Measurements from ENCODE around the gene DDX43. TPM values are rescaled to one million over a fixed set of nuclear protein-coding genes. Genes with fewer than 3 reads are reported as not detected.
"Not testable (repeated sequence)": the region's sequence is repeated elsewhere in the genome, so short reads cannot be mapped to it uniquely, and the experiment has no call there.

The DDX43 gene
- total RNA-seq (2014; rRNA removed; shearing (Covaris generic)) = not detected in 2 replicates
- polyA plus RNA-seq (2015; cell fraction: cytosol; rRNA removed) = 0.76 and 1.7 TPM in 2 replicates
- 2.2 and 2.6 TPM in 2 replicates for polyA plus RNA-seq (2015; cell fraction: nucleus; rRNA removed)

GRCh38 chr6:73394577-73395354, at the start of gene DDX43:
Gene DDX43 (plus strand): TSS chr6:73394828. CDS start chr6:73394906, 78 bp downstream.
- DNase-seq (ENCODE audit: low read depth) = no peak

DNA sequence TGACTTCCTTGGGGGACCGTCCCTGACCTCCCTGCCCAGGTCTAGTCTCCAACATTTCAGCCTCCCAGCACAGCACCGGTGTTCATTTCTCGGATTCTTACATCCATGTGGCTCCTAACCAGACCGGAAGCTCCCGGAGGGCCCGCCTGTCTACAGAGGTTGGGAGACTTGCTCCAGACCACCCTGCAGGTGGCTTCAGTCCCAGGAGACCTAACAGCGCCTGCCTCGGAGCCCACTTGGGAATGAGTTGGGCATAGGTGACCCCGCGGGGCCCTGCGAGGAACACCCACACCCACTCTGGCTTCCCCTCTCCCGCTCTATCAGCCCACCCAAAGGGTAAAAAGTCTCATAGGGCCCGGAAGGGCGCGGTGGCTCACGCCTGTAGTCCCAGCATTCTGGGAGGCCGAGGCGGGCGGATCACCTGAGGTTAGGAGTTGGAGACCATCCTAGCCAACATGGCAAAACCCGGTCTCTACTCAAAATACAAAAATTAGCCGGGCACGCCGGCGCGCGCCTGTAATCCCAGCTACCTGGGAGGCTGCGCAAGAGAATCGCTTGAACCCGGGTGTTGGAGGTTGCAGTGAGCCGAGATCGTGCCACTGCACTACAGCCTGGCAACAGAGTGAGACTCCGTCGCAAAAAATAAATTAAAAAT, 46.0 kb upstream of the DDX43 start:
- DNase-seq (ENCODE audit: low read depth) = no peak

DNA sequence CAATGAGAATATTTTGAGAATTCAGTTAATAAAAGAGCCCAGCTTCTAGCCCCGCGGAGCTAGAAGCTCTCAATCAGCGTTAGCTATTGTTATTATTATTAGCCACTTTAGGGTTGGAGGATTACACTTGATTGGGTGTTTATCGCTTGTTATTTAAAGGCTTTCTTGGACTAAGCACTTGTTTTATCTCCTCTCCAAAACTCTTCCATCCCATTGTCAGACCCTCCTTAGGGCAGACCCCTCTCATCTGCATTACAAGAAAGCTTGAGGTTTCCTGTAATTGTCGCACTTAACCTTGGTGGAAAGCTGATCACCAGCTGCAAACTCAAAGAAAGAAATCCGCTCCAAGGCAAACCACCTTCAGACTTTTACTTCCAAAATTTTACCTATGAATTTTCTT, 45.3 kb upstream of the DDX43 start:
- no peak for DNase-seq (ENCODE audit: low read depth)

DNA sequence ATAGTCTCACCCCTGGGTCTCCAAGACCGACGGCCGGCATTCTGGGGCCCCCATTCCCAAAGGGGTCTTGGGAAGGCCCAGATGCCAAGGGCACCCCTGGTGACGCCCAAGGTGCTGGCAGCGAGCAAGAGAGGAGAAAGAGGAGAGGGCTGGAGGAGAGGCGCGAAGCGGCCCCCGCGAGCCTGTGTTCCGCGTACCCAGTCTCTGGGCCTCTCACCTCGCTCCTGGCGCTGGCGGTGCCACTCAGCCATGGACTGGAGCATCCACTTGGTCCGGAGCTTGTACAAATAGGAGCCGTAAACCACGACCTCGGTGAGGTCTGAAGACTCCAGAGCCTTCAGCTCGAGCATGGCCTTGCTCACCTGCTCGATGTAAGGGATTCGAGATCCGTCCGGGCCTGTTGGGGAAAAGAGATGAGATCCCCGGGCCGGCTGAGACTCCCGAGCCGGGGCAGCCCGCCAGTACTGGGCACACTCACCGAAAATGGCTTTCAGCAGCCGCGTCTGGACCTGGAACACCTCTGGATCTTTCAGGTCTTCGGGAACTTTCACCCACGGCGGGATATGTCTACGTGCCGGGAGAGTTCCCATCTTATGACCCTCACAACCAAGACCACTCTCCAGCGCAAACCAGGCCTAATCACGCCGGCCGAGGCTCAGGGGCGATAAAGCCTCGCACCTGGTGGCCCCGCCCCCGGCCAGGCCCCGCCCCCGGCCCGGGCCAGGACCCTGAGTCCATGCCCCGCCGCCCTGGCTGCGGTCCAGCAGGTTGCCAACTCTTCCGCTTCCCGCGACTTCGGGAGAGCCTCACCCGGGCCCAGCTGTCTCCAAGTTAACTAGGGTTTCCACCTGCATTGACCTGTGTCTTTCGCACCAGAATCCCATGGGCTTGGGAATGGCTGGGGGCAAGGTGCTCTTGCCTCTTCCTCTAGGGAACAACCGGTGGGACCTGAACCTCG, 40.7 kb upstream of the DDX43 start, which contains the start of gene DPPA5:
TSS of gene DPPA5 (minus strand) at position 641 of the 958 bp plus-strand sequence. CDS start at position 590, 51 bp downstream.
- no peak for DNase-seq (ENCODE audit: low read depth)

DNA sequence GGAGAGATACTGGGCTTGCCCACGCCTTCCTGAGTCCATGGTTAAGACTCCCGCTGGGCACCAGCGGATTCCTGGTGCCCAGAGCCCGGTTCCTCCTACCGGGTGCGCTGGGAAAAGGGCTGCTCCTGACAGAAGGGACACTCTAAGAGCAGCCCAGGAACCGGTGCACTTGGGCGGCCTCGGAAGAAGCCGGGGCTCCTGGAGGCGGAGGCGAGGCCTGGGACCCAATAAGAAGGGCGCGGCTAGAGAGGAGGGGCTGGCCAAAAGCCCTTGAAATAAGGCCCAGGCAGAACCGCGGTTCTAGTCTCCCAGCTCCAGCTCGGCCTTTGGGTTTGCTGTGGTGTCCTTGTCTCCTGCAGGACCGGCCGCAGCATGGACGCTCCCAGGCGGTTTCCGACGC, 32.3 kb upstream of the DDX43 start, which contains the start of gene KHDC3L:
TSS of gene KHDC3L (plus strand) at position 301 of the 400 bp plus-strand sequence. CDS start at position 373, 72 bp downstream.
- no peak for DNase-seq (ENCODE audit: low read depth)

GRCh38 chr6:73362869-73363536, 31.6 kb upstream of the DDX43 start:
- no peak for DNase-seq (ENCODE audit: low read depth)

- no peak for DNase-seq (ENCODE audit: low read depth)
Measured at GRCh38 chr6:73363537-73363875, 31.1 kb upstream of the DDX43 start.

DNA sequence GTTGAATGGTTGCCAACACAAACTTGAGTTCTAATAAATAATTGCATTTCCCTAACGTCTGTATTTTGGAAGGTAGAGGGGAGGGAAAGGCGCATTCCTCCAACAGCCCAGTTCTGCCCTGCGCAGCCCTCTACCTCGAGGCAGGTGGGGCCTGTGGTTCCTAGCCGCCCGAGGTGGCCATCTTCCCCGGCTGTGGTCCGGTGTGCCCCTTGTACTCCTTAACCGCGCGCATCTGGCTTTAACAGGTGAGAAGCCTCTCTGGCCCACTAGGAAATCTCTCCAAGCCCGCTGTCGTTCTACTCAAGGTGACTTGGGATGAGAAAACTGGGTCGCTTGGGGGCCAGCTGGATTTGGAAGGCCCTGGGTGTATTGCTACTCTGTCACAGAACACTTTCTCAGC, 30.5 kb upstream of the DDX43 start:
- DNase-seq (ENCODE audit: low read depth) = no peak

DNA sequence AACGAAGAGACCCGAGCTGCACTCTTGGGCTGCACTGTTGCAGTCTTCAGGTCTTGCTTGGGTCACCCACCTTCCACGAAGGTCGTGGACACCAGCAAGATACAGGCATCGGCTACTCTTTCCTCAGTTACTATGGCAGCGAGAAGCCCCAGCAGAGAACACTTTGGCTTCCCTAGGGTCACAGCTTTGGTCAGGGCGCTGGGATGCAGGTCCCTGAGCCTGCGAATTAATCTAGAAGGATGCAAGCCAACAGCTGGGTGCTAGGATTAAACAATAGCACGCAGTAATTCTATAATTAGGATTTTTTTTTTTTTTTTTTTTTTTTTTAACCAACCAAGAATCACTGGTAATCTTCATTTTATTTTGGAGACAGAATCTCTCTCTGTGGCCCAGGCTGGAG, 30.1 kb upstream of the DDX43 start:
- DNase-seq (ENCODE audit: low read depth) = no peak

DNA sequence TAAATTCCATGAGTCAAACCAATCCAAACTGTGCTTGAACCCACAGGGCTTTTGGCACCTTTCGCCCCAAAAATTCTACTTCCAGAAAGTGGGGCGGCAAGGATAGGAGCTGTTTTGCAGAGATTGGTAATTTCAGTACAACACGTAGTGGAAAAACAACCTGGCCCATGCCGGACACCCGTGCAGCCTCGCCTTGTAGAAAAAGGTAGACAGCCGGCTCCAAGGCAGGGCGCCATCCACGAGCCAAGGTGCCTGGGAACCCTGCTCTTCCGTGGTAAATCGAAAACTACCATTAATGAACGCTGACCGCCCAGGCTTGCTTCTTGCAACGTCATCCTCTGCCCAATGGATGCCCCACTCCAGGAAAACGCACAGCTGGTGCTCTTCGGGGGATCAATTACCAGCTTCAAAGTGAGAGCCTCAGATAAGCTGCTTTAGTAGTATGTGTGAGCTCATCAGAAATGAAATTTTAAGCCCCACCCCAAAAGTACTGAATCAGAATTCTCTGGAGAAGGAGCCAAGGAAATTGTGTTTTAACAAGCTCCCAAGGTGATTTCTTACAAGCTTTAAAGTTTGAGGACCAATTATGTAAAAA, 26.8 kb upstream of the DDX43 start:
- DNase-seq (ENCODE audit: low read depth) = no peak

DNA sequence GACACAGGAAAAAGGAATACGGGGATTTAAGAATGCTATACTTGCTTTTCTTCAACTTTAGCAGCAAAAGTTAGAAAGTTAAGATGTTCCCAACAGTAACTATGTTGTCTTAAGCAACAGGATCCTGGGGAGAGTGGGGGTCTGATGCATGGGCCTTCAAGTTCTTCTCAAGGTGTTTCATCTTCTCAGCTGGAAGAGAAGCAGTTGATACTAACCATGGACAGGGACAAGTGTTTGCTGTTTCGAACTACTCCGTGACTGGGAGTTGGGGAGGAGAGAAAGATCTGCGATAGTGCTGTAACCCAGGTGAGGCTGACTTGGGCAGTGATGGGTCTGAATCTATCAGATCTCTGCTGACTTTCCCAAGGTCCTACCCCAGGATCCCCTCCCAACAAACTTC, 26.0 kb upstream of the DDX43 start:
- no peak for DNase-seq (ENCODE audit: low read depth)

DNA sequence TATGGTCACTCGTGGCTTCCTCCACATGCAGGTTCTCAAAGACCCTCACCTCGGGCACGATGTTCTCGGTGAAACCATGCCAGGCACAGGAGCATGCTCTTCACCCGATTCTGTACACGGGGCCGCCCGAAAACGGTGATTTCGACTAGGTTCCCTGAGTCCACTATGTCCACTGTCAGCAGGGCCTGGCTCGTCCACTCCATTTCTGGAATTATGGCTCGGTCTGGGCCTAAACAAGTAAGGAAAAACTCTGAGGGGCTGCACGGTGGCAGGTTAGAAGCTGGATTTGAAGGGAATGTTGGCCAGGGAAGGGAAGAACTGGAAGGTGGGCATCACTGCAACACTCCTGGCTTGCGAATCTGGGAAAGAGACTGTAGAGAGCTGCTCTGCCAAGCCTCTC, 25.5 kb upstream of the DDX43 start:
- no peak for DNase-seq (ENCODE audit: low read depth)

DNA sequence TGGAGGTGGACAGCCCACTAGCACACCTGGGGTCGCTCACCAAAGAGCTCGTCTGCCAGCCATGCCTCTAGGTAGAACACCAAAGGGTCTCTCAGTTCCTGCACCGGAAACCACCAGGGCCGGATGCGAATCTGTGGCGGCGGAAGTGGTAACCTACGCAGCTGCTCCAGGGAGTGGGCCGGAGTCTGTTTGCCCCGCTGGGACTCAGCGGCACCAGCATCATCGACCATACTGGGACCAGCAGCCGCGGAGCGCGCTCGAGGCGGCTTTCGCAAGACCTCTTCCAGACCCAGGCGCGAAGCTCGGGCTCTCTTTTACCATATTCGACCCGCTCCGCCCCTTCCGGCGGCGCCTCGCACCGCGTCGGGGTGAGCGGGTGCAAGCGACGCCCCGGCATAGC, 25.1 kb upstream of the DDX43 start, which contains the start of gene OOEP:
TSS of gene OOEP (minus strand) at position 335 of the 400 bp plus-strand sequence. CDS start at position 230, 105 bp downstream.
- DNase-seq (ENCODE audit: low read depth) = no peak

DNA sequence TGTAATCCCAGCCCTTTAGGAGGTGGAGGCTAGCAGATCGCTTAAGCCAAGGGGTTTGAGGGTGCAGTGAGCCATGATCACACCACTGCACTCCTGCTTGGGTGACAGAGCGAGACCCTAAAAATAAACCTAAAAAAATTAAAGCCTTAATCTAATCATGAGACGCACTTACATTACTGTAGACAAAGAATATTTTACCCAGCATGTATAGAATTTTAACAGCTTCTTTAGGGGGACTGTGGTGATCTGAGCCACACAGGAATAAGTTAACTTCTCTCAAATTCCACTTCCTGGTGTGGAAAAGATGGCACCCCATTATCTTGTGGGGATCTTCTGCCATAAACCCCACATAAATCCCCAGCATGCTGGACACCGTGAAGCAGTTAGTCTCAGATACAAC, 22.6 kb upstream of the DDX43 start:
- no peak for DNase-seq (ENCODE audit: low read depth)

DNA sequence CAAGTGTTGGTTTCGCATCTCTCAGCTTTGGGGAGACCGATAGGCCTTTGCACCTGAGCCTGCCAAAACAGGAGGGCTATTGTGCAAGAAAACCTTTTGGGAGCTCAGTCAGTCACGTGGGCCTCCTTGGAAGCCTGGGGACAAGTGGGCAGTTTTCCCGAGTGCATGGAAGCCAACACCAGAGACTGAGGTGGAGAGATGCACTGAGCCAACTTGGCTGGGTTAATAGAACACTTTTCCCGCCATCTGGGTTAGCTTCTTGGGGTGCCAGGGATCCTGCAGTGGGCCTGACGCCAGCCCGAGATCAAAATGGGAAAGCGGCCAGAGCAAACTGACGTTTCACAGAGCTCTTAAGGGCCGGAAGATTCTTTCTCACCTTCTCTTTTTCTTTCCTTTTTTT, 22.1 kb upstream of the DDX43 start:
- no peak for DNase-seq (ENCODE audit: low read depth)

DNA sequence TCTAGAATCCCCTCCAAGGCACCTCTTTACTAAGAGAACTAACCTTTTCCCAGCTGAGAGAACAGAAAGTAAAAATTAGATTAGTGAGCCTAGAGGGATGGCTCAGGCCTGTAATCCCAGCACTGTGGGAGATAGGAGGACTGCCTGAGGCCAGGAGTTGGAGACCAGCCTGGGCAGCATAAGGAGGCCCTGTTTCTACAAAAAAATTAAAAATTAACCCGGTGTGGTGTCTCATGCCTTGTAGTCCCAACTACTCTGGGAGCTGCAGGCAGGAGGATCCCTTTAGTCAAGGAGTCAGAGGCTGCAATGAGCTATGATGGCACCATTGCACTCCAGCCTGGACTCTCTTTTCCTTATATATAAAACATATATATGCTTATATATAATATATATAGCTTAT, 19.4 kb upstream of the DDX43 start:
- DNase-seq (ENCODE audit: low read depth) = no peak

DNA sequence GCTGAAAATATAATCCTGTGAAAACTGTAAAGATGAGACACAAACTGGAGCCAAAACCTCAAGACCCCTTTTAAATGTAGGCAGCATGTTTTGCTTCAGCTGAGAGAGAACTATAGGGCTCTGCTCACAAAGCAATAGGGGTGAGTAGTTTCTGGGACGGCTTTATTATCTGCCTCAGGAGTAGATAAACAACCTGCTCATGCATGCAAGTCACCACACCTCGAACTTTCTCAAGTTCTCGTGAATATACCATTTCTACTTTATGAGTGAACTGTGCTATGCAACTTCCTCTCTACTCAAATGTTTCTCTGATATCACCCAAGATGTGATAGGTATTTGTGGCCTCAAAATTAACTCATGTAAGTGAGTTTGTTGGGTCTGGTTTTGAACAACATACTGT, 17.4 kb upstream of the DDX43 start:
- DNase-seq (ENCODE audit: low read depth) = no peak

DNA sequence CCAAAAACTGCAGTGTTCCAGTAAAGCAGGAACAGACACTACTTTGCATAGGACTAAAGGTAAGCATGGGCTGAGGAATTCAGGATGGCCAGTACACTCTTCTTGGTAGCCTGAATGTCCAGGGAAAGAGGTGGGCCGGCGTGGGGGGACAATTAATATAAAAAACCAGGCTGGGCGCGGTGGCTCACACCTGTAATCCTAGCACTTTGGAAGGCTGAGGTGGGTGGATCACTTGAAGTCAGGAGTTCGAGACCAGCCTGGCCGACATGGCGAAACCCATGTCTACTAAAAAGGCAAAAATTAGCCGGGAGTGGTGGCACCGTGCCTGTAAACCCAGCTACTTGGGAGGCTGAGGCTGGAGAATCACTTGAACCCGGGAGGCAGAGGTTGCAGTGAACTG, 13.1 kb upstream of the DDX43 start:
- DNase-seq (ENCODE audit: low read depth) = not testable (repeated sequence)

DNA sequence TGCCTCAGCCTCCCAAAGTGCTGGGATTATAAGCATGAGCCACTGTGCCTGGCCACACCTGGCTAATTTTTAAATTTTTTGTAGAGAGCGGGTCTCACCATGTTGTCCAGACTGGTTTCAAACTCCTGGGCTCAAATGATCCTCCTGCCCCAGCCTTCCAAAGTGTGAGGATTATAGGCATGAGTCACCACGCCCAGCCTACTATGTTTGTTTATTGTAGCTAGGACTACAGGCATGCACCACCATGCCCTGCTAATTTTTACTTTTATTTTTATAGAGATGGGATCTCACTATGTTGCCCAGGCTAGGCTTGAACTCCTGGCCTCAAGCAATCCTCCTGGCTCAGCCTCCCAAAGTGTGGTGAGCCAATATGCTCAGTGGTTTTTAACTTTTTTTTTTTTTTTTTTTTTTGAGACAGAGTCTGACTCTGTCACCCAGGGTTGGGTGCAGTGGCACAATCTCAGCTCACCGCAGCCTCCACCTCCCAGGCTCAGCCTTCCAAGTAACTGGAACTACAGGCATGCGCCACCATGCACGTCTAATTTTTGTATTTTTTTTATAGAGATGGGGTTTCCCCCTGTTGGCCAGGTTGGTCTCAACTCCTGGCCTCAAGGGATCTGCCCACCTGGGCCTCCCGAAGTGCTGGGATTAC, 12.0 kb upstream of the DDX43 start:
- DNase-seq (ENCODE audit: low read depth) = peak; percentile 41

DNA sequence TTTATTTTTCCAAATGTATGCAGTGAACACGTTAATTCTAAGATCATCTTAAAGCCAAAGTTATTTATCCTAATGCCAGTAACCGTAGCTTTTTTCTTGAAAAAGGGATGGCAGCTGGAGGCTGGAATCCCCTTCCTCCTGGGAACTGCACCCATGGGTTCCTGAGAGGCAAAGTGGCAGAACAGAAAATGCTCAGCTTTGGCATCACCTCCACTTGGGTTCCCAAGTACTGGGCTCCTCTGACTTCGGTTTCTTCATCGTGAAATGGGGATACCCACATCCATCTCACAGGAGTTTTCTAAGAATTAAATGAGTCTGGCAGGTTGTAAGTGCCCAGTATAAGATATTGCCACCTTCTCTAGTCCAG, 6.2 kb upstream of the DDX43 start:
- DNase-seq (ENCODE audit: low read depth) = no peak
